ENCODE data around the gene KDM6A. TPM values are rescaled to one million over a fixed set of nuclear protein-coding genes. Genes with fewer than 3 reads are reported as not detected.

KDM6A gene
- total RNA-seq, 1 experiment from 2014 or later = 24.0 TPM

DNA sequence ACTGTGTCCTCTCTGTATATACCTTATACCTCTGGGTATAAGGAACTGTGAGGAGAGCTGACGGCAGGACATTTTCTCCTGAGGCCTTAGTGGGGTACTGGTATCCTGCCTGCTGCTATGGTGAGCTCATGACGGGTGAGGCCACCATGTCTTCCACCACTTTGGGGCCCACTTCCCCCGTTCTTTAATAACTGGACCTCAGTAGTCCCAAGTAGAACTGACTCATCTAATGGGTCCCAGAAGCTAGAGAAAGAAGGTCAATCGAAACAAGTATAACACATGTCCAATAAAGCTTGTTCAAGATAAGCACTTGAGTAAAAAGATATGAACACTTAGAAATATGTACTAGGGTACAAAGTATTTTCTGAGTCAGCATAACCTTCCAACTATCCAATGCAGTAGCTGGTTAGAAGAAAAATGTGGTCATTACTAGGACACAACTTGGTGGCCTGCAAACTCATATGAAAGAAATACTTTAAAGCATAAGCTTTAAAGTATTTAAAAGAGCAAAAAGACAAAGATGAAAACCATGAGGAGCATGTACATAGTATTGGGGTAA is 256.0 kb downstream of the KDM6A start:
- in situ Hi-C loops (cut with HindIII; ENCODE audit: low pct_unique_long_range_greater_than_20kb, low sequenced_read_pairs) = no loop called here
- H3K27me3 ChIP-seq (ENCODE audit: control insufficient read depth, insufficient read depth, low read length) = no peaks in the 10 kb centered on the region
- H3K4me1 ChIP-seq (ENCODE audit: control insufficient read depth, insufficient read depth, low read length) = no peaks in the 10 kb centered on the region
- no peak for DNase-seq (ENCODE audit: low read depth, low spot score)
- intact Hi-C loops (cut with micrococcal nuclease; ENCODE audit: unreplicated experiment) = no loop called here
- TF ChIP-seq, protein P1, sequence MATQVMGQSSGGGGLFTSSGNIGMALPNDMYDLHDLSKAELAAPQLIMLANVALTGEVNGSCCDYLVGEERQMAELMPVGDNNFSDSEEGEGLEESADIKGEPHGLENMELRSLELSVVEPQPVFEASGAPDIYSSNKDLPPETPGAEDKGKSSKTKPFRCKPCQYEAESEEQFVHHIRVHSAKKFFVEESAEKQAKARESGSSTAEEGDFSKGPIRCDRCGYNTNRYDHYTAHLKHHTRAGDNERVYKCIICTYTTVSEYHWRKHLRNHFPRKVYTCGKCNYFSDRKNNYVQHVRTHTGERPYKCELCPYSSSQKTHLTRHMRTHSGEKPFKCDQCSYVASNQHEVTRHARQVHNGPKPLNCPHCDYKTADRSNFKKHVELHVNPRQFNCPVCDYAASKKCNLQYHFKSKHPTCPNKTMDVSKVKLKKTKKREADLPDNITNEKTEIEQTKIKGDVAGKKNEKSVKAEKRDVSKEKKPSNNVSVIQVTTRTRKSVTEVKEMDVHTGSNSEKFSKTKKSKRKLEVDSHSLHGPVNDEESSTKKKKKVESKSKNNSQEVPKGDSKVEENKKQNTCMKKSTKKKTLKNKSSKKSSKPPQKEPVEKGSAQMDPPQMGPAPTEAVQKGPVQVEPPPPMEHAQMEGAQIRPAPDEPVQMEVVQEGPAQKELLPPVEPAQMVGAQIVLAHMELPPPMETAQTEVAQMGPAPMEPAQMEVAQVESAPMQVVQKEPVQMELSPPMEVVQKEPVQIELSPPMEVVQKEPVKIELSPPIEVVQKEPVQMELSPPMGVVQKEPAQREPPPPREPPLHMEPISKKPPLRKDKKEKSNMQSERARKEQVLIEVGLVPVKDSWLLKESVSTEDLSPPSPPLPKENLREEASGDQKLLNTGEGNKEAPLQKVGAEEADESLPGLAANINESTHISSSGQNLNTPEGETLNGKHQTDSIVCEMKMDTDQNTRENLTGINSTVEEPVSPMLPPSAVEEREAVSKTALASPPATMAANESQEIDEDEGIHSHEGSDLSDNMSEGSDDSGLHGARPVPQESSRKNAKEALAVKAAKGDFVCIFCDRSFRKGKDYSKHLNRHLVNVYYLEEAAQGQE (IDR thresholded peaks at IDR 0.05; ENCODE audit: insufficient read depth in 1 of 2, low read depth in 2 of 2, low read length in 1 of 2) = no peak
- TF ChIP-seq POLR2AphosphoS5 (IDR thresholded peaks at IDR 0.05; ENCODE audit: low read depth, low read length) (no peak), SIN3A (IDR thresholded peaks at IDR 0.05; ENCODE audit: borderline replicate concordance, insufficient read depth, low read depth, low read length) (no peak), TCF7L2 (IDR thresholded peaks at IDR 0.05; ENCODE audit: low read depth, low read length) (no peak)
- TF ChIP-seq, protein P2, sequence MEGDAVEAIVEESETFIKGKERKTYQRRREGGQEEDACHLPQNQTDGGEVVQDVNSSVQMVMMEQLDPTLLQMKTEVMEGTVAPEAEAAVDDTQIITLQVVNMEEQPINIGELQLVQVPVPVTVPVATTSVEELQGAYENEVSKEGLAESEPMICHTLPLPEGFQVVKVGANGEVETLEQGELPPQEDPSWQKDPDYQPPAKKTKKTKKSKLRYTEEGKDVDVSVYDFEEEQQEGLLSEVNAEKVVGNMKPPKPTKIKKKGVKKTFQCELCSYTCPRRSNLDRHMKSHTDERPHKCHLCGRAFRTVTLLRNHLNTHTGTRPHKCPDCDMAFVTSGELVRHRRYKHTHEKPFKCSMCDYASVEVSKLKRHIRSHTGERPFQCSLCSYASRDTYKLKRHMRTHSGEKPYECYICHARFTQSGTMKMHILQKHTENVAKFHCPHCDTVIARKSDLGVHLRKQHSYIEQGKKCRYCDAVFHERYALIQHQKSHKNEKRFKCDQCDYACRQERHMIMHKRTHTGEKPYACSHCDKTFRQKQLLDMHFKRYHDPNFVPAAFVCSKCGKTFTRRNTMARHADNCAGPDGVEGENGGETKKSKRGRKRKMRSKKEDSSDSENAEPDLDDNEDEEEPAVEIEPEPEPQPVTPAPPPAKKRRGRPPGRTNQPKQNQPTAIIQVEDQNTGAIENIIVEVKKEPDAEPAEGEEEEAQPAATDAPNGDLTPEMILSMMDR (IDR thresholded peaks at IDR 0.05) = no peak
- ChIA-PET POLR2A (no interaction called here), CTCF (no interaction called here)
- H3K27ac ChIP-seq (ENCODE audit: low read length) = no peak overlapping the region
- no peak for ATAC-seq
- H3K36me3 ChIP-seq (ENCODE audit: control insufficient read depth, insufficient read depth, low read length) = no peaks in the 10 kb centered on the region
- H3K4me3 ChIP-seq (ENCODE audit: low read depth in 2 of 2, low read length in 2 of 2) = no peak overlapping the region
- no TSS peak for BruUV-seq (replicated peaks)
- H3K9me3 ChIP-seq (ENCODE audit: control insufficient read depth, insufficient read depth, low read depth, low read length) = 0 out of 2 replicates have a peak, but pooled peaks cover 3% of the 10 kb centered on the region

DNA sequence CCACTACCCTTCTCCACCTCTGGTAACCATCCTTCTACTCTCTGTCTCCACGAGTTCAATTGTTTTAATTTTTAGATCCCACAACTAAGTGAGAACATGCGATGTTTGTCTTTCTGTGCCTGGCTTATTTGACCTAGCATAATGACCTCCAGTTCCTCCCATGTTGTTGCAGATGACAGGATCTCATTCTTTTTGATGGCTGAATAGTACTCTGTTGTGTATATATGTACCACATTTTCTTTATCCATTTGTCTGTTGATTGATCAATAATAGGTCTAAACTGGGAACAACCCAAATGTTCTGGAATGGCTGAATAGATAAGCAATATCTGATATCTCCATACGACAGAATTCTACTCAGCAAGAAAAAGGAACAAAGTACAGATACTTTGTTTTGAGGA is 260.5 kb downstream of the KDM6A start:
- no TSS peak for BruUV-seq (replicated peaks)
- Histone ChIP-seq H3K4me3 (ENCODE audit: low read depth in 2 of 2, low read length in 2 of 2) (no peak overlapping the region), H3K27ac (ENCODE audit: low read length) (no peak overlapping the region), H3K4me1 (ENCODE audit: control insufficient read depth, insufficient read depth, low read length) (no peaks in the 10 kb centered on the region), H3K36me3 (ENCODE audit: control insufficient read depth, insufficient read depth, low read length) (no peaks in the 10 kb centered on the region), H3K27me3 (ENCODE audit: control insufficient read depth, insufficient read depth, low read length) (no peaks in the 10 kb centered on the region), H3K9me3 (ENCODE audit: control insufficient read depth, insufficient read depth, low read depth, low read length) (no peaks in the 10 kb centered on the region)
- ChIA-PET POLR2A (no interaction called here), CTCF (no interaction called here)
- DNase-seq (ENCODE audit: low read depth, low spot score) = no peak
- ATAC-seq = no peak
- intact Hi-C loops (cut with micrococcal nuclease; ENCODE audit: unreplicated experiment) (no loop called here), in situ Hi-C loops (cut with HindIII; ENCODE audit: low pct_unique_long_range_greater_than_20kb, low sequenced_read_pairs) (no loop called here)
- TF ChIP-seq POLR2AphosphoS5 (IDR thresholded peaks at IDR 0.05; ENCODE audit: low read depth, low read length) (no peak), SIN3A (IDR thresholded peaks at IDR 0.05; ENCODE audit: borderline replicate concordance, insufficient read depth, low read depth, low read length) (no peak), TCF7L2 (IDR thresholded peaks at IDR 0.05; ENCODE audit: low read depth, low read length) (no peak)
- TF ChIP-seq, protein P2 (IDR thresholded peaks at IDR 0.05) = no peak
- TF ChIP-seq, protein P1 (IDR thresholded peaks at IDR 0.05; ENCODE audit: insufficient read depth in 1 of 2, low read depth in 2 of 2, low read length in 1 of 2) = no peak
